SKM-1 treated with dmso at 0.1 percent for 144 hours (cell line): Measurements from ENCODE around the gene DYNLT2B.
"Not testable (repeated sequence)": the region's sequence is repeated elsewhere in the genome, so short reads cannot be mapped to it uniquely, and the experiment has no call there.

ENCODE experiments used
- DNase-seq: peaks from one replicate; lab custom pipeline; 2025; ENCODE audit not compliant: unreplicated experiment; lab: John Stamatoyannopoulos, UW

DYNLT2B gene

DNA sequence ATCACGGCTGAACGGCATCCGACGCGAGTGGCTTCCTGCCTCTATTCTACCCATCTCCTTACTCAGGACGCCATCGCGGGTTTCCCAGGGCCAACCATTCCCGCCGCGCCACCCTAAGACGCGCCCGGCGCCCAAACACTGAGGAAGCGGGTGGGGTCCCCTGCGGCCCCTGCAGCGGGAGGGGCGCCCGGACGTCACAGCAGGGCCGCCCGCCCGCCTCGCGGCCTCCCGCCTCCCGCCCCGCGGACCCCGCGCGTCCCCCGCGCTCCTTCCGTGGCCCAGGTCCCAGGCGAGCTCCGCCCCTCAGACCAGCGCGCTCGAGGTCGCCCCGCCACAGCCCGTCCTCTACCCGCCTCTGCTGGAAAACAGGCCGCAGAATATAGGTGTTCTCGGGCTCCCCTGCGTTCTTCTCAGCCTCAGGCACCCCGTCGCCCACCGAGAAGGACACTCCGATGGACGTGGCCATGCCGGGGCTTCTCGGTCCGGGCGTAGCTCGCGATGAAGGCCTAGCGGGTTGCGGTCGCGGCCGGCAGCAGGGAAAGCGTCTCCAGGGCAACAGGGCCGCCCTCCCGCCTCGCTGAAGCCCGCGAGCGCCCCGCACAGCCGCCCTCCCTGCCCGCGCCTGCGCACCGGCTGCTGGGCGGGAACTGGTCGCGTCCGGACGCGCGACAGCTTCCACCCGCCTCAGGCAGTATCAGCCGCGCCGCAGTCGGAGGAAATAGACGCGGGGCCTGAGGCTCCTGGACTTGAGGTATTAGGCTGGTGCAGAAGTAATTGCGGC, at the start of gene DYNLT2B:
Gene DYNLT2B, minus strand, starts transcription at position 554 of the 781 bp plus-strand sequence. Its CDS starts 88 bp downstream, at position 466.
- peak; percentile 89 for DNase-seq

DNA sequence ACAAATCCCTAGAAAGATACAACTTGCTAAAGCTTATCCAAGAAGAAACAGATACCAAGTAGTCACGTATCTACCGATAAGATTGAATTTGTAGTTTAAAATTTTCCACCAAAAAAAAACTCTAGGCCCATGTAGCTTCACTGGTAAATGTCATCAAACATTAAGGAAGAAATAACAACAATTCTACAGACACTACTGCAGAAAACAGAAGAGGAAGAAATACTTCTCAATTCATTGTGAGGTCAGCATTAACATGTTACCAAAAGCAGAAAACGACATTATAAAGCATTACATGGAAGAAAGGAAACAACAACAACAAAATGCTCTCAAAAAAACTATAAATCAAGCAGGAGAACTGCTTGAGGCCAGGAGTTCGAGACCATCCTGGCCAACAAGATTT, 47.7 kb upstream of the DYNLT2B start:
- DNase-seq: no peak

DNA sequence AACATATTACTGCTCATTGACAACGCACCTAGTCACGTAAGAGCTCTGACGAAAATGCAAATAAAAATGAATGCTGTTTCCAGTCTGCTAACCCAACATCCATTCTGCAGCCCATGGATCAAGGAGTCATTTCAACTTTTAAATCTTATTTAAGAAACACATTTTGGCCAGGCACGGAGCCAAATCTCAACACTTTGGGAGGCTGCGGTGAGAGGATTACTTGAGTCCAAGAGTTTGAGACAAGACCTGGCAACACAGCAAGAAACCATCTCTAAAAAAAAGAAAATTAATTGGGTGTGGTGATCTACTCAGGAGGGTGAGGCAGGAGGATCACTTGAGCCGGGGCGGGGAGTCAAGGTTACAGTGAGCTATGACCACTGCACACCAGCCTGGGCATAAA, 42.5 kb upstream of the DYNLT2B start:
- DNase-seq: no peak

DNA sequence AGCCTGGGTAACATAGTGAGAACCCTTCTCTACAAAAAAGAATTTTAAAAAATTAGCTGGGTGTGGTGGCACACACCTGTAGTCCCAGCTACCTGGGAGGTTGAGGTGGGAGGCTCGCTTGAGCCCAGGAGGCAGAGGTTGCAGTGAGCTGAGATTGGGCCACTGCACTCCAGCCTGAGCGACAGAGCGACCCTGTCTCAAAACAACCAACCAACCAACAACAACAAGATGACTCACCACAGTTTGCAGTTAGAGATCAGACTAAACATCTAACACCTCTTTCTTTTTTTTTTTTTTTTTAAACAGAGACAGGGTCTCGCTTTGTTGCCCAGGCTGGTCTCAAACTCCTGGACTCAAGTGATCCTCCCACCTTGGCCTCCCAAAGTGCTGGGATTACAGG, 40.5 kb upstream of the DYNLT2B start:
- DNase-seq: not testable (repeated sequence)

DNA sequence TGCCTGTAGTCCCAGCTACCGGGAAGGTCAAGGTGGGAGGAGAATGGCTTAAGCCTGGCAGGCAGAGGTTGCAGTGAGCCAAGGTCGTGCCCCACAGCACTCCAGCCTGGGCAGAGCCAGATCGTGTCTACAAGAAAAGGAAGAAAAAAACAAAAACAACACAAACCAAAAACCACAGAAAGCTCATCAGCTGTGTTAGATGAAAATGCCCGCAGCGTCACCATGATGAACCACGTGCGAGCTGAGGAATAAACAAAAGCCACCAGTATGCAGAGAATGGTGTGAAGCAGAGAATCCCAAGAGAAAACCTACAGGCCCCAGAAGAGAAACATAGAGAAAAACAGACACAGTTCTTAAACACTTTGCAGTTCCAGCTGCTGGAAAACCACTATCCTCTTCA, 39.9 kb upstream of the DYNLT2B start:
- DNase-seq: no peak

DNA sequence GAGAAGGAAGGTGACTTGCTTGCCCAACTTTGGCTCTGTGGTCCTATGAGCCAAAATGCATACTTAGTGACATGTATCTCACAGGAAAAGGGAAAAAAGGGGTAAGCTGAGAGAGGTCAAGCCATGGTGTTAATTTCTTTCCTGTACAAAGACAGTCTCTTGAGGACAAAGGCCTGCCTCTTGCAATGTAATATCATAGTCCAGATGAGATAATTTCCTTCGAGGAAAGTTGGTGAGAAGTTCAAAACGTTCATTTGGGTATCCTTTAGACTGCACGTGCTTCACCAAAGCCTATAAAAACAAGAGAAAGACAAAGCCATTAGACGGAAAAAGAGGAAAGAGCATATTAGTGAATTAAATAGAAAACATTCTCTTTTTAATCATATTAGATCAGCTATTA, 38.5 kb upstream of the DYNLT2B start:
- no peak for DNase-seq

DNA sequence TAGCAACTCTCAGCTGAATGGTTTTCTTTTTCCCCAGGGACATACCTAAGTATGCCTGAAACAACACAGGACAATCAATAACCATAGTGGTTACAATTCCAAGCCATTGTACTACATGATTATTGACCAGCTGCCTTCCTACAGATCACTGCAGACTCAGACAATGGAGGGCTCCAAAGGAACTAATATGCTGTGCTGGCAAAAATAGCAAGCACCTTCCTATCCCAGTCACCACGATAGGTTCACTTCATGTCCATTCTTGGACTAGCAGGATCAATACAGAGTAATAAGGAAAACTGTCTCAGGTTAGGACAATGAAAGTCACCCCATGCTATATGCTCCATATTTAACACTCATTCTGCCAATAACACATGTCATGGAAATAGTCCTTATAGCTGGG, 37.6 kb upstream of the DYNLT2B start:
- DNase-seq: no peak

DNA sequence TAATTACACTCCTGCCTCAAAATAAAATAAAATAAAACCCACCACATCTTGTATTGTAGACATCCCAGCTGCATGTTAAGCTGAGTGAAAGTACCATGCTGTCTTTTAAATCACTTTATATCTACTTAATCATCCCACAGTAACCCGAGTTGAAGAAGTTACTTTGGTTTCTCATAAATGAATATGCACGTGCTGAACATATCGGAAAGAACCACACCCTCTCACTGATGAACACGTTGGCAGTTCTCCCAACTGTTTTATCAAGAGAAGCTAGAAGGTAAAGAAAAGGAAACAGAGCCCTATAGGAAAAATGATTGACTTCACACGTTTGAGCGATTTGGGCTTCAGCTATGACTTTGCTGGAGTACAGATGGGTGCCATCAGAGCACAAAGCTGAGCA, 36.1 kb upstream of the DYNLT2B start:
- no peak for DNase-seq

DNA sequence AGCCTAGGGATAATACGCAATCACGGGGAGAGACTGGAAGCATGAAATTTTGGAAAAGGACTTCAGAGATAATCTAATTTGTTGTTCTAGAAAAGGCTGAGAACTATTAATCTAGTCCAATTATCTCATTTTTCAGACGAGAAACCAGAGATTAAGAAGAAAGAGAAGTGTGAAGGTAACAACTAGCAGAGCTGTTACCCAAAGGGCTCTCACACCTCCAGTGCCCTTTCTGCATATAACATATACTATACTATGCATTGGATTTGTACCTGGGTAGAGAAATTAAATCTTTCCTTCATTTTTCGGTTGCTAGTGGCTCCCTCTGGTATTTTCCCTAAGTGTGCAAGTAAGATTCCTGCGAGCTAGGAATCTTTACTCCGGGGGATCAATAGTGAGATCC, 33.5 kb upstream of the DYNLT2B start:
- no peak for DNase-seq

DNA sequence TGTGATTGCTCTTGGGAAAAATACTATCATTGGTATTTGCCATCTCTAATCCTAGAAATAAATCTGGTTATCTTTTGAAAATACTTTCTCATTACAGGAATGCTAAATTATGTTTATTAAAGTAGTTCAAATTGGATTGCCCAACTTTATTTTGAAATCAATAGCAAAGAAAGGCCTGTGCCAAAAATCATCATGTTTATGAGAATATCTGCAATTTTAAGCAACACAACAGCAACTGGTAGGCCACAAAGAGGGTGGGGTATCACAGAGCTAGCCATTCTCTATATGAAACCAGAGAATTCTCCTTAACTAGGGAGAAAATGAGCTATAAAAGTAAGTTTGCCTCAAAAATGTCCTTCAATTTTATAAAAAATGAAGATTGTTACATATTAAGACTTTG, 32.0 kb upstream of the DYNLT2B start:
- no peak for DNase-seq

DNA sequence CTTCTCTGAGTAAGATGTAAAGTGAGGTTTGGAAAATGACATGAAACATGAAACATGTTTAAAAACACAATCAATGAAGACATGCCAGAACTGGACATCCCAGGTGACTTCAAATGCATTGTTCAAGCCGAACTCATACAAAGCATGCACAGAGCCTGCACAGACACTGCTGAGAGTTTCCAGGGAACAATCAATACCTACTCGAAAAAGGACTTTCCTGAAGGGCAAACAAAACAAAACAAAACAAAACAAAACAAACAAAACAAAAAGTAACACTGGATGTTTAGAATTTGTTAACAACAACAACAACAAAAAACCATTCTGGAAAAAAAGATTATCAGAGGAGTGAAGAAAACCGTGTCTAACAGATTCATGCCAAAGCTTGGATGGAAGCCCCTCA, 30.7 kb upstream of the DYNLT2B start:
- no peak for DNase-seq

DNA sequence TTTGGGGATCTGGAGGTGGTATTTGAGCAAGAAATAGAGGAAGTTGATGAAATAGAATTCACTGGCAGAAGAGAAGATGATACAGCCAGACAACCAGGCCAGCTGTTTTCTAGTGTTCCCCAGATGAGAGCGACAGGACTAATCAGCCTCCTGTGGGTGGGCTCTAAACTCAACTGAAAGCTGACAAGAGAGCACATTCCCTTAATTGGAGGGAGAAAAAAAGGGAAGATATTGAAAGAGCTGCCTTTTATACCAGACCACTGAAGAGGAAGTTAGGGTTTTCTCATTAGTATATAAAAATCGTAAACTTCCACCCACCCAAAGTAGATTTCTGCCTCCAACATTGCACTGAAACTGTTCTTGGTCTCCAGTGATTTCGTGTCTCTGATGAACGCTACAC, 26.6 kb upstream of the DYNLT2B start:
- DNase-seq: peak; percentile 83

DNA sequence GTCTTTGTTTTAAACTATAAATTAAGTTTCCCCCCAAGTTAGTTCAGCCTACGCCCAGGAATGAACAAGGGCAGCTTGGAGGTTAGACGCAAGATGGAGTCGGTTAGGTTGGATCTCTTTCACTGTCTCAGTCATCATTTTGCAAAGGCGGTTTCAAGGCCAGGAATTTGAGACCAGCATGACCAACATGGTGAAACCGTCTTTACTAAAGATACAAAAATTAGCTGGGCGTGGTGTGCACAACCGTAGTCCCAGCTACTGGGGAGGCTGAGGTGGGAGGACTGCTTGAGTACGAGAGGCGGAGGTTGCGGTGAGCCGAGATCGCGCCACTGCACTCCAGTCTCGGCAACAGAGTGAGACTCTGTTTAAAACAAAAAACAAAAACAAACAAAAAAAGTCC, 25.9 kb upstream of the DYNLT2B start:
- not testable (repeated sequence) for DNase-seq

DNA sequence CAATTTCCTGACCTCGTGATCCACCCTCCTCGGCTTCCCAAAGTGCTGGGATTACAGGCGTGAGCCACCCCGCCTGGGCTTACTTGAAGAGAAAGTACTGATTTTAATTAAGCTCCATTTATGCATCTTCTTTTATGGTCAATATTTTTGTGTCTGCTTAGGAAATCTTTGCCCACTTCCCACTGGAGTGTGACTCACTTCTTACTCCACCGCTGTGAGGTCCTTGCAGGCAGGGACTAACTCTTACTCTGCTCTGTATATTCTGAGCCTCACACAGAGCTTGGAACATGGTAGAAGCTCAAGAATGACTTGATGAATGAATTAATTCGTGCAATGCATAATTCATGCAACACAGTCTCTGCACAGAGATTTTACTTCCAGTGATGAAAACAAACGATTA, 23.1 kb upstream of the DYNLT2B start:
- peak; percentile 74 for DNase-seq

DNA sequence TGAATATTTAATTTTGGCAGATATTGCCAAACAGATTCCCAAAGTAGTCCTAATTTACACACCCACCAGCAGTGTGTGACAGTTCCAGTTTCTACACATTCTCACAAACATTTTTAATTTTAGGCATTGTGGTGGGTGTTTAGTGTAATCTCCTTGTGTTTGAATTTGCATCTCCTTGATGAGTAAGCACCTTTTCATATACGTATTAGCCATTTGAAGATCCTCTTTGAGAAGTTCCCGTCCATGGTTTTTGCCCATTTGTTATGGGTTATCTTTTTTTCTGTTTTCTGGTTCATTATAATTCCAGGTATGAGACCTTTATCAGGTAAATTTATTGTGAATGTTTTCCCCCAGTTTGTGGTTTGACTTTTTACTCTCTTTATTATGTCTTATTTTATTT, 22.4 kb upstream of the DYNLT2B start:
- no peak for DNase-seq

DNA sequence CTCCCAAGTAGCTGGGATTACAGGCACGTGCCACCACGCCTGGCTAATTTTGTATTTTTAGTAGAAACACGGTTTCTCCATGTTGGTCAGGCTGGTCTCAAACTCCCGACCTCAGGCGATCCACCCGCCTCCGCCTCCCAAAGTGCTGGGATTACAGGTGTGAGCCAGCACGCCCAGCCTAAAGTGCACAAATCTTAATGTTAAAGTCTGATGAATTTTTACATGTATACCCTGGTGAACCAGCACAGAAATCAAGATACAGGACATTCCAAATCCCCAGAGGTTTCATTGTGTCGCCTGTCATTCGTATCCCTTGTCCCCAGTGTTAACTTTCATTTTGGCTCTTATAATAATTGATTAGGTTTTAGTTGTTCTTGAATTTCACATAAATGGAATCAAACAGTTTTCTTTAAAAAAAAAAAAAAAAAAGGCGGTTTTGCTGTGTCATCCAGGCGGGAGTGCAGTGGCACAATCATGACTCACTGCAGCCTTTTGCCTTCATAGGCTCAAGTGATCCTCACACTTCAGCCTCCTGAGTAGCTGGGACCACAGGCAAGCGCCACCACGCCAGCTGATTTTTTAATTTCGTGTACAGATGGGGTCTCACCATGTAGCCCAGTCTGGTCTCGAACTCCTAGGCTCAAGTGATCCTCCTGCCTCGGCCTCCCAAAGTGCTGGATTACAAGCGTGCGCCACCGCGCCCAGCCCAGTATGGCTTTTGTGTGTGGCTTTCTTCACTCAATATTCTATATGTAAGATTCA, 21.6 kb upstream of the DYNLT2B start:
- DNase-seq: no peak

DNA sequence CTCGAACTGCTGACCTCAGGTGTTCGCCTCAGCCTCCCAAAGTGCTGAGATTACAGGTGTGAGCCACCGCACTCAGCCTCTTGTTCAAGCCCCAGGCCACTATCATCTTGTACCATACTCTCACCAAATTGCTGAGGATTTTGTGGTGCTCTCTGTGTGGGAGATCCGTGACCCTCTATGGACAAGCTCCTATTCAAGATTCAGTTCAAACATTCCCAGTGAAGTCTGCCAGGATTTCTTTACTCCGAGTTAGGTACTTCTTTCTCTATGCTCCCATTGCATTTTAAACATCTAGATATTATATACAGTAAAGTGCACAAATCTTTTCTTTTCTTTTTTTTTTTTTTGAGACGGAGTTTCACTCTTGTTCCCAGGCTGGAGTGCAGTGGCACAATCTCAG, 21.0 kb upstream of the DYNLT2B start:
- DNase-seq: no peak

DNA sequence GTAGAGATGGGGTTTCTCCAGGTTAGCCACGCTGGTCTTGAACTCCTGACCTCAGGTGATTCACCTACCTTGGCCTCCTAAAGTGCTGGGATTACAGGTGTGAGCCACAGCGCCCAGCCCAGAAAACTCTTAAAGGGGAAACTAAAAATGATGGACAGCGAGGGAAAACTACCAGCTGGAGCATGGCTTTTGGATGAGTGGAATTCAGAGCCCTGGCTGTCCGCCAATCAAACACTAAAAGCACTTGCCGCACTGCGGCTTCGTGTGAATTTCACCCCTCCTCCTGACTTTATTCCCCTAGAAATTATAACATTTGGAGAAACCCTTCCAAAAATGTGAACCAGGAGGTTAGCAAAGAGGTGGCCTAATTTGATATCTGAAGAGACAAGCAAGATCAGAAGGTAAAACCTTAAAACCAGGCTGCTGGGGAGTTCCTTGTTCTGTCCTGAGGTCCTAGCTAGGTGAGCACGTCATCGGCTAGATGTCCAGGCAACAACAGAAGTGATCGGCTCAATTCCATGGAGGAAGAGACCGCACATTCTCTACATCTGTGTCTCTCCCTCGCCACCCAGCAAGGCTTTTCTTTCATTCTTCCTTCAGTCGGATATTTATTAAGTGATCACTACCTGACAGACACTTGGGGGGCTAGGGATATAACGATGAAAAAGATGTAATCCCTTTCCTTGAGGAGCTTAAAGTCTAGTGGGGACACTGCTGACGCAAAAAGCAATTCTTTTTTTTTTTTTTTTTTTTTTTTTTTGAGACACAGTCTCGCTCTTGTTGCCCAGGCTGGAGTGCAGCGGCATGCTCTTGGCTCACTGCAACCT, 18.5 kb upstream of the DYNLT2B start:
- no peak for DNase-seq

DNA sequence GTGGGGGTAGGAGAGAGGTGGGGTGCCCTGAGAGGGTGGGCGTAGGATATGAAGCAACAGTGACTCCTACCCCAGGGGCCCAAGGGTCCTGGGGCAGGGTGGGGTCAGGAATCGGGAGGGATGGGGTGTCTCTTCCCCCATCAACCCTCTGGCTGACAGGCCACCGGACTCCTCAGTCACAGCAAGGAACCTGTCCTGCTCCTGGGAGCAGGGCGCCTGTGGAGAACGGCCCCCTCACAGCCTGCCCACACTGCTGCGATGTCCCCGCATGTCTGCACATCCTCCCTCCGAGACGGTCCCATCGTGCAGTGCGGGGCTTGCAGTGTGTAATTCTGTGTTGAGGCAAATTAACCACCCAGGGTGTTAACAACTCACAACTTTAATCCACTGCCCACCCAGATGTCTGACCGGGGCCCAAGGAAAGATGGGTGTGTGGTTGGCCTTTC, 17.5 kb upstream of the DYNLT2B start:
- no peak for DNase-seq

DNA sequence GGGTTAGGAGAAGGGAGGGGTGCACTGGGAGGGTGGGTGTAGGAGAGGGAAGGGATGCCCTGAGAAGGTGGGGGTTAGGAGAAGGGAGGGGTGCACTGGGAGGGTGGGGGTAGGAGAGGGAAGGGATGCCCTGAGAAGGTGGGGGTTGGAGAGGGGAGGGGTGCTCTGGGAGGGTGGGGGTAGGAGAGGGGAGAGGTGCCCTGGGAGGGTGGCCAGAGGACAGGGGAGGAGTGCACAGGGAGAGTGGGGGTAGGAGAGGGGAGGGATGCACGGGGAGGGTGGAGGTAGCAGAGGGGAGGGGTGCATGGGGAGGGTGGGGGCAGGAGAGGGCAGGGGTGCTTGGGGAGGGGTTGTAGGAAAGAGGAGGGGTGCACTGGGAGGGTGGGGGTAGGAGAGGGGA, 16.9 kb upstream of the DYNLT2B start:
- DNase-seq: no peak

DNA sequence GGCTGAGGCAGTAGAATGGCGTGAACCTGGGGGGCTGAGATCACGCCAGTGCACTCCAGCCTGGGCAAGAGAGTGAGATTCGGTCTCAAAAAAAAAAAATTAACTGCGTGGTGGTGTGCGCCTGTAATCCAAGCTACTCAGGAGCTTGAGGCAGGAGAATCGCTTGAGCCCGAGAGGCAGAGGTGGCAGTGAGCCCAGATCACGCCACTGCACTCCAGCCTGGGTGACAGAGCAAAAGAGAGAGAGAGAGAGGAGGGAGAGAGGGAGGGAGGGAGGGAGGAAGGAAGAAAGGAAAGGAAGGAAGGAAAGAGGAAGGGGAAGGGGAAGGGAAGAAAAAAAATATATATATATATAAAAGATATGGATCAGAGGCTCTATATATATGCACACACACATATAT, 14.1 kb upstream of the DYNLT2B start:
- no peak for DNase-seq

DNA sequence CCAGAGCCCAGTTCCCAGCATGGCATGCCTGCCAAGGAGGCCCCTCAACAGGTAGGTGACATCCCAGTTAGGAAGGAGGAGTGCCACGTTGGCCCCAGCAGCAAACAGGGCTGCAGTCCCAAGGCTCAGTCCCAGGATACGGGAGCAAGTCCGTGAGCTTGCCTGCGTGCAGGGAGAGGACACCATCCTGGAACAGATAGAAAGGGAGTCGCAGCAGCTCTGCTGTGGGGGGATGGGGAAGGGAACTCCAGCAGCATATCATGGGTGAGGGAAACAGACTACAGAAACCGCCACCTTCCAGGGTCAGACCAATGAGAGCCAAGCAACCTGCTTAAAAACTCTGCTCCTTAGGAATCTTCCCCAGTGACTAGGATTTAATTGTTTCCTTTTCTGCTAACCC, 9.4 kb upstream of the DYNLT2B start:
- no peak for DNase-seq
